SK-N-SH (cell line): ENCODE measurements around the gene SH3TC1. TPM values are rescaled to one million over a fixed set of nuclear protein-coding genes. Genes with fewer than 3 reads are reported as not detected.

ENCODE experiments used
- CTCF ChIA-PET: fragments of 300-600, 350-600 bp; formaldehyde crosslinking; extraction: SDS; loops from one replicate; lab custom pipeline; 2021; lab: Yijun Ruan, JAX
- POLR2A ChIA-PET: fragments of 350-600 bp; sonication (Branson Sonifier 250); formaldehyde crosslinking; extraction: SDS; loops from one replicate; lab custom pipeline; 2020; ENCODE audit warnings: antibody characterized with exemption, inconsistent platforms; lab: Yijun Ruan, JAX
- DNase-seq: peaks from one replicate; pipeline ENCODE4 v3.0.0; 2012
- H2AFZ ChIP-seq: fragments of 200-600 bp; sonication (generic); 2 replicates; pipeline ENCODE4 v1.8.1; 2016; ENCODE audit warnings: antibody characterized with exemption, mild to moderate bottlenecking, low read depth
- H3F3A ChIP-seq: fragments of 200-600 bp; sonication (generic); replicated peaks from 2 replicates; pipeline ENCODE3; 2016; ENCODE audit warnings: antibody characterized with exemption, mild to moderate bottlenecking; ENCODE audit not compliant: insufficient read depth
- H3K27ac ChIP-seq, 2 experiments: fragments of 200-500 bp in 1 of 2; fragments of 200-600 bp in 1 of 2; sonication (Bioruptor generic) in 1 of 2; sonication (generic), shearing (Covaris generic) in 1 of 2; 2 replicates each; pipeline versions ENCODE4 v1.5.1 to v1.6.1; 2014 to 2016; ENCODE audit warnings: low read depth in 2 of 2, inconsistent platforms in 1 of 2, low read length in 1 of 2, mild to moderate bottlenecking in 1 of 2, mixed read lengths in 1 of 2
- H3K27me3 ChIP-seq: fragments of 200-600 bp; sonication (generic), shearing (Covaris generic); 2 replicates; pipeline ENCODE4 v1.6.1; 2016; ENCODE audit warnings: mixed run types; ENCODE audit not compliant: insufficient read depth
- H3K36me3 ChIP-seq, 2 experiments: fragments of 200-500 bp in 1 of 2; fragments of 200-600 bp in 1 of 2; sonication (Bioruptor generic) in 1 of 2; sonication (generic) in 1 of 2; replicated peaks in 1 of 2; 2 replicates each; pipeline versions ENCODE3 to v1.5.1; 2014 to 2016; ENCODE audit warnings: low read length in 1 of 2, mild to moderate bottlenecking in 1 of 2; ENCODE audit not compliant: insufficient read depth in 2 of 2, control insufficient read depth in 1 of 2
- H3K4me1 ChIP-seq, 2 experiments: fragments of 200-500 bp in 1 of 2; fragments of 200-600 bp in 1 of 2; sonication (Bioruptor generic) in 1 of 2; sonication (generic), shearing (Covaris generic) in 1 of 2; 2 replicates each; pipeline versions ENCODE4 v1.5.1 to v1.6.1; 2014 to 2016; ENCODE audit warnings: low read depth in 1 of 2, low read length in 1 of 2, mixed run types in 1 of 2; ENCODE audit not compliant: insufficient read depth in 2 of 2, control insufficient read depth in 1 of 2
- H3K4me2 ChIP-seq: fragments of 200-600 bp; sonication (generic), shearing (Covaris generic); 2 replicates; pipeline ENCODE4 v1.6.1; 2017; ENCODE audit warnings: mixed run types
- H3K4me3 ChIP-seq, 2 experiments: fragments of 200-500 bp in 1 of 2; fragments of 200-600 bp in 1 of 2; sonication (Bioruptor generic) in 1 of 2; sonication (generic), shearing (Covaris generic) in 1 of 2; 2 replicates each; pipeline versions ENCODE4 v1.5.1 to v1.8.1; 2014 to 2016; ENCODE audit warnings: low read depth in 2 of 2, inconsistent platforms in 1 of 2, low read length in 1 of 2, mild to moderate bottlenecking in 1 of 2, mixed read lengths in 1 of 2, moderate library complexity in 1 of 2
- H3K79me2 ChIP-seq: fragments of 200-600 bp; sonication (generic); 2 replicates; pipeline ENCODE4 v1.8.1; 2017; ENCODE audit warnings: mild to moderate bottlenecking; ENCODE audit not compliant: insufficient read depth
- H3K9ac ChIP-seq: fragments of 200-600 bp; sonication (generic); 2 replicates; pipeline ENCODE4 v1.6.1; 2017; ENCODE audit warnings: mixed run types
- H3K9me2 ChIP-seq: fragments of 200-600 bp; sonication (generic); 2 replicates; pipeline ENCODE4 v1.6.1; 2017; ENCODE audit warnings: mixed run types
- H3K9me3 ChIP-seq: fragments of 200-600 bp; sonication (generic); 2 replicates; pipeline ENCODE4 v1.6.1; 2017; ENCODE audit warnings: mixed run types, mild to moderate bottlenecking, moderate library complexity
- H4K20me1 ChIP-seq: fragments of 200-600 bp; sonication (generic); 2 replicates; pipeline ENCODE4 v1.6.1; 2017; ENCODE audit warnings: mild to moderate bottlenecking, mixed run types; ENCODE audit not compliant: insufficient read depth
- FOXJ3 ChIP-seq: sonication (generic); formaldehyde crosslinking; IDR thresholded peaks from 2 replicates; pipeline ENCODE4 v1.5.1; 2020; ENCODE audit warnings: mild to moderate bottlenecking, missing genetic modification reagents
- FOXM1 ChIP-seq: IDR thresholded peaks from 2 replicates; pipeline ENCODE4 v1.4.0; 2012; ENCODE audit warnings: low read depth, mild to moderate bottlenecking
- GABPA ChIP-seq: IDR thresholded peaks from 2 replicates; pipeline ENCODE4 v1.4.0; 2012; ENCODE audit warnings: low read depth, mild to moderate bottlenecking
- MXI1 ChIP-seq: IDR thresholded peaks from 2 replicates; pipeline ENCODE4 v1.6.1; 2012; ENCODE audit warnings: mild to moderate bottlenecking, low read depth, low read length, improper control_type of control experiment
- RFX5 ChIP-seq: IDR thresholded peaks from 2 replicates; pipeline ENCODE4 v1.6.1; 2012; ENCODE audit warnings: mild to moderate bottlenecking, improper control_type of control experiment, low read length
- TAF1 ChIP-seq: IDR thresholded peaks from 2 replicates; pipeline ENCODE4 v1.6.1; 2012; ENCODE audit warnings: low read depth, mild to moderate bottlenecking, low read length, moderate library complexity, borderline replicate concordance
- WGBS: methylation state at CpG from one replicate; pipeline ENCODE4 v1.1.6; 2017; ENCODE audit warnings: low lambda C conversion rate; 5-methylcytosine and 5-hydroxymethylcytosine counted together
- polyA plus RNA-seq, 3 experiments: library from polyadenylated mRNA; depleted of rRNA; stranded (reverse); fragments of >200 nt; gene quantifications; 2 replicates each; pipeline ENCODE4 v1.2.3, GENCODE V29; 2012
- TF ChIP-seq, protein P1 (sequence below): fragments of 200-600 bp; sonication (generic); IDR thresholded peaks from 2 replicates; pipeline ENCODE4 v1.6.1; 2017; ENCODE audit warnings: antibody characterized with exemption, mild to moderate bottlenecking, moderate library complexity
- TF ChIP-seq, protein P2 (sequence below): IDR thresholded peaks from 2 replicates; pipeline ENCODE4 v1.4.0; 2012; ENCODE audit warnings: low read depth, borderline replicate concordance
- TF ChIP-seq, protein P3 (sequence below): IDR thresholded peaks from 2 replicates; pipeline ENCODE4 v1.6.1; 2012; ENCODE audit warnings: mild to moderate bottlenecking, low read depth, low read length, moderate library complexity

SH3TC1 gene
- polyA plus RNA-seq, 1 of the 3 experiments (the other 2 are of a cell fraction): 2.7 TPM

DNA sequence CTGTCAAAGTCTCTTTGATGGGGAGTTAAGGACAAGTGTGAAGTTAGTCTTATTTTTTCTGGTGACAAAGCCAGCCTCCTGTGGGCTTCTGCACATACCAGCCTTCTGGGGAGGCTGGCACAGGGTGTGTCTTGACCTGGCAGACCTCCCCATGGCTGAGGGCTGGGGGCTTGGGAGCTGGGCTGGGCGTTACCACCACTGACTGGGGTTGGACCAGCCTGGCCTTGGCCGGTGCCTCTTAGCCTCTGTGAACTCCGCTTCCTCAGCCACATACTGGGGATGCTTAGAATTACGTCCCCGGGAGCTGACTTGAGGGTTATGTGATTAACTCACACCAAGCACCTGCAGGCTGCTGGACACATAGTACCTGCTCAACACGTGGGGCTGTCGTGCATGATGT is 14.0 kb downstream of the SH3TC1 start (continued):
- TF ChIP-seq, protein P1, sequence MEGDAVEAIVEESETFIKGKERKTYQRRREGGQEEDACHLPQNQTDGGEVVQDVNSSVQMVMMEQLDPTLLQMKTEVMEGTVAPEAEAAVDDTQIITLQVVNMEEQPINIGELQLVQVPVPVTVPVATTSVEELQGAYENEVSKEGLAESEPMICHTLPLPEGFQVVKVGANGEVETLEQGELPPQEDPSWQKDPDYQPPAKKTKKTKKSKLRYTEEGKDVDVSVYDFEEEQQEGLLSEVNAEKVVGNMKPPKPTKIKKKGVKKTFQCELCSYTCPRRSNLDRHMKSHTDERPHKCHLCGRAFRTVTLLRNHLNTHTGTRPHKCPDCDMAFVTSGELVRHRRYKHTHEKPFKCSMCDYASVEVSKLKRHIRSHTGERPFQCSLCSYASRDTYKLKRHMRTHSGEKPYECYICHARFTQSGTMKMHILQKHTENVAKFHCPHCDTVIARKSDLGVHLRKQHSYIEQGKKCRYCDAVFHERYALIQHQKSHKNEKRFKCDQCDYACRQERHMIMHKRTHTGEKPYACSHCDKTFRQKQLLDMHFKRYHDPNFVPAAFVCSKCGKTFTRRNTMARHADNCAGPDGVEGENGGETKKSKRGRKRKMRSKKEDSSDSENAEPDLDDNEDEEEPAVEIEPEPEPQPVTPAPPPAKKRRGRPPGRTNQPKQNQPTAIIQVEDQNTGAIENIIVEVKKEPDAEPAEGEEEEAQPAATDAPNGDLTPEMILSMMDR: no peak
- no peak for TF ChIP-seq RFX5

- Histone ChIP-seq H3K36me3 (no peaks in the 10 kb centered on the region), H3K4me3 (no peak overlapping the region), H3K4me1 (peaks cover 0 to 2% of the 10 kb centered on the region in 2 experiments; a peak in 1 of 4 replicates), H3K9ac (no peak overlapping the region), H3K79me2 (no peaks in the 10 kb centered on the region), H3K27ac (no peak overlapping the region), H3K4me2 (no peak overlapping the region), H3F3A (no peaks in the 10 kb centered on the region), H3K27me3 (no peaks in the 10 kb centered on the region), H2AFZ (no peak overlapping the region), H3K9me3 (no peaks in the 10 kb centered on the region), H4K20me1 (no peaks in the 10 kb centered on the region), H3K9me2 (no peaks in the 10 kb centered on the region)
- TF ChIP-seq, protein P2, sequence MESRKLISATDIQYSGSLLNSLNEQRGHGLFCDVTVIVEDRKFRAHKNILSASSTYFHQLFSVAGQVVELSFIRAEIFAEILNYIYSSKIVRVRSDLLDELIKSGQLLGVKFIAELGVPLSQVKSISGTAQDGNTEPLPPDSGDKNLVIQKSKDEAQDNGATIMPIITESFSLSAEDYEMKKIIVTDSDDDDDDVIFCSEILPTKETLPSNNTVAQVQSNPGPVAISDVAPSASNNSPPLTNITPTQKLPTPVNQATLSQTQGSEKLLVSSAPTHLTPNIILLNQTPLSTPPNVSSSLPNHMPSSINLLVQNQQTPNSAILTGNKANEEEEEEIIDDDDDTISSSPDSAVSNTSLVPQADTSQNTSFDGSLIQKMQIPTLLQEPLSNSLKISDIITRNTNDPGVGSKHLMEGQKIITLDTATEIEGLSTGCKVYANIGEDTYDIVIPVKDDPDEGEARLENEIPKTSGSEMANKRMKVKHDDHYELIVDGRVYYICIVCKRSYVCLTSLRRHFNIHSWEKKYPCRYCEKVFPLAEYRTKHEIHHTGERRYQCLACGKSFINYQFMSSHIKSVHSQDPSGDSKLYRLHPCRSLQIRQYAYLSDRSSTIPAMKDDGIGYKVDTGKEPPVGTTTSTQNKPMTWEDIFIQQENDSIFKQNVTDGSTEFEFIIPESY: no peak
- TF ChIP-seq FOXM1 (no peak), FOXJ3 (no peak)
- ChIA-PET POLR2A (no interaction called here), CTCF (interaction anchor here (1.1 to 1.8 kb wide), 4 partner anchors 13 to 38 kb away, joined by 3 to 6 read pairs (median 4); no protein-coding TSS in a partner anchor)
- no peak for DNase-seq
- WGBS: 93% methylated on average over 7 of the region's 13 CpGs
These were observed 15.0 kb downstream of the SH3TC1 start for GRCh38 chr4:8214136-8214535.

DNA sequence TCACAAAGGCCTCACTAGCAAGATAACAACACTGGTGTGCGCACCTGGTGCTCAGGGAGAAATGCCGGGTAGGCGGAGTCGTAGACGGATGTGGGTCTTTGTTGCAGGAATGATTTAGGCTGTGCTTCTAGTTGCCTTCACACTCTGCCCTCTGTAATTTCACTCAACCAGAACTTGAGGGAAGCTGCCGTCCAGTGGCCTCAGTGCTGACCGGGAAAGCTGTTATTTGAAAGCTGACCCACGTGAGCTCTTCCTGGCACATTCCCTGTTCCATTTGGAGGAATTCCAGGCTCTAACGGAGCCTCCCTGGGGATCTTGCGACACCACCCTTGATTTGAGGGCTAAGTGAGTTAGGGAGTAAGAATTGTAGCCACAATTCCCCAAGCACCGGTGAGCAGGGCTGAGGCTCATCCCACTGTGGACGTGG is 15.9 kb downstream of the SH3TC1 start:
- no peak overlapping the region for H3K4me3 ChIP-seq
- TF ChIP-seq, protein P3, sequence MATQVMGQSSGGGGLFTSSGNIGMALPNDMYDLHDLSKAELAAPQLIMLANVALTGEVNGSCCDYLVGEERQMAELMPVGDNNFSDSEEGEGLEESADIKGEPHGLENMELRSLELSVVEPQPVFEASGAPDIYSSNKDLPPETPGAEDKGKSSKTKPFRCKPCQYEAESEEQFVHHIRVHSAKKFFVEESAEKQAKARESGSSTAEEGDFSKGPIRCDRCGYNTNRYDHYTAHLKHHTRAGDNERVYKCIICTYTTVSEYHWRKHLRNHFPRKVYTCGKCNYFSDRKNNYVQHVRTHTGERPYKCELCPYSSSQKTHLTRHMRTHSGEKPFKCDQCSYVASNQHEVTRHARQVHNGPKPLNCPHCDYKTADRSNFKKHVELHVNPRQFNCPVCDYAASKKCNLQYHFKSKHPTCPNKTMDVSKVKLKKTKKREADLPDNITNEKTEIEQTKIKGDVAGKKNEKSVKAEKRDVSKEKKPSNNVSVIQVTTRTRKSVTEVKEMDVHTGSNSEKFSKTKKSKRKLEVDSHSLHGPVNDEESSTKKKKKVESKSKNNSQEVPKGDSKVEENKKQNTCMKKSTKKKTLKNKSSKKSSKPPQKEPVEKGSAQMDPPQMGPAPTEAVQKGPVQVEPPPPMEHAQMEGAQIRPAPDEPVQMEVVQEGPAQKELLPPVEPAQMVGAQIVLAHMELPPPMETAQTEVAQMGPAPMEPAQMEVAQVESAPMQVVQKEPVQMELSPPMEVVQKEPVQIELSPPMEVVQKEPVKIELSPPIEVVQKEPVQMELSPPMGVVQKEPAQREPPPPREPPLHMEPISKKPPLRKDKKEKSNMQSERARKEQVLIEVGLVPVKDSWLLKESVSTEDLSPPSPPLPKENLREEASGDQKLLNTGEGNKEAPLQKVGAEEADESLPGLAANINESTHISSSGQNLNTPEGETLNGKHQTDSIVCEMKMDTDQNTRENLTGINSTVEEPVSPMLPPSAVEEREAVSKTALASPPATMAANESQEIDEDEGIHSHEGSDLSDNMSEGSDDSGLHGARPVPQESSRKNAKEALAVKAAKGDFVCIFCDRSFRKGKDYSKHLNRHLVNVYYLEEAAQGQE: peak; percentile 70
- TF ChIP-seq GABPA: no peak
- TF ChIP-seq MXI1: no peak
- no peak for TF ChIP-seq TAF1
- H3K36me3 ChIP-seq: peaks cover 0 to 3% of the 10 kb centered on the region in 2 experiments
- no peaks in the 10 kb centered on the region for H3K9me3 ChIP-seq
- DNase-seq: no peak
- 75% methylated on average over 12 of the region's 12 CpGs for WGBS
- no peak overlapping the region for H3K4me2 ChIP-seq
- H3K79me2 ChIP-seq: no peaks in the 10 kb centered on the region
- H3K4me1 ChIP-seq: peaks cover 0 to 2% of the 10 kb centered on the region in 2 experiments; a peak in 1 of 4 replicates
- ChIA-PET CTCF (interaction anchor here (1.0 to 1.6 kb wide), 3 partner anchors 21 to 27 kb away, joined by 3 to 5 read pairs (median 3); no protein-coding TSS in a partner anchor), POLR2A (no interaction called here)
- no peaks in the 10 kb centered on the region for H4K20me1 ChIP-seq
- H3K9ac ChIP-seq: no peak overlapping the region
- no peaks in the 10 kb centered on the region for H3F3A ChIP-seq
- H2AFZ ChIP-seq: no peak overlapping the region
- no peaks in the 10 kb centered on the region for H3K27me3 ChIP-seq
- no peak overlapping the region for H3K27ac ChIP-seq
- H3K9me2 ChIP-seq: no peaks in the 10 kb centered on the region
